Thyroid gland (tissue), 4 donors: ENCODE results near the gene TAF6L. TPM values are rescaled to one million over a fixed set of nuclear protein-coding genes. Genes with fewer than 3 reads are reported as not detected.

Experiments
- DNase-seq, 2 donors: peaks; one replicate each; pipeline ENCODE4 v3.0.0-alpha.2; 2019
- H3K27ac ChIP-seq, 3 donors: fragments of 200-600 bp; sonication (generic); 1 replicate in 2 of 3; 2 replicates in 1 of 3; pipeline ENCODE4 v1.5.1; 2016 to 2019; ENCODE audit warnings: mild to moderate bottlenecking in 1 of 3, moderate library complexity in 1 of 3
- H3K27me3 ChIP-seq: fragments of 200-600 bp; sonication (generic); one replicate; pipeline ENCODE4 v1.5.1; 2019
- H3K36me3 ChIP-seq, 2 donors: fragments of 200-600 bp; sonication (generic); one replicate each; pipeline ENCODE4 v1.5.1; 2016 to 2019
- H3K4me1 ChIP-seq, 2 donors: fragments of 200-600 bp; sonication (generic); one replicate each; pipeline ENCODE4 v1.5.1; 2017 to 2019
- H3K4me3 ChIP-seq, 3 donors: fragments of 200-600 bp; sonication (generic); replicated peaks in 1 of 3; 1 replicate in 2 of 3; 2 replicates in 1 of 3; pipeline ENCODE4 v1.5.1; 2016; ENCODE audit warnings: mild to moderate bottlenecking in 1 of 3
- H3K9me3 ChIP-seq: fragments of 200-600 bp; sonication (generic); one replicate; pipeline ENCODE4 v1.5.1; 2017
- CTCF ChIP-seq, 6 experiments: fragments of 200-600 bp in 3 of 6; fragments of 450-650 bp in 3 of 6; sonication (generic) in 3 of 6; IDR thresholded peaks; one replicate each; pipeline ENCODE4 v1.5.1; 2016 to 2019; ENCODE audit warnings: antibody characterized with exemption in 6 of 6, mild to moderate bottlenecking in 2 of 6, inconsistent platforms in 1 of 6, moderate library complexity in 1 of 6
- POLR2A ChIP-seq, 2 donors: fragments of 450-650 bp; IDR thresholded peaks; one replicate each; pipeline ENCODE4 v1.6.1; 2017; ENCODE audit warnings: antibody characterized with exemption in 2 of 2, mild to moderate bottlenecking in 2 of 2, moderate library complexity in 1 of 2
- WGBS, 2 donors: methylation state at CpG; one replicate each; pipeline ENCODE4 v1.1.5; 2017; 5-methylcytosine and 5-hydroxymethylcytosine counted together
- intact Hi-C: fragments of 100-400 bp; cut with DNase I; formaldehyde crosslinking; loops from one replicate; pipeline ENCODE4 v1.15.1; 2023
- microRNA-seq: library from miRNA; unstranded; fragments of <30 nt; microRNA quantifications from one replicate; pipeline ENCODE4, GENCODE V29; 2016
- small RNA-seq: library from RNA; depleted of rRNA; stranded (forward); fragments of <200 nt; gene quantifications from one replicate; pipeline ENCODE3, GENCODE V24; 2016
- total RNA-seq, 4 donors: library from RNA; depleted of rRNA; stranded (reverse); fragments of >200 nt; gene quantifications; one replicate each; pipeline ENCODE4 v1.2.3, GENCODE V29; 2016

TAF6L gene
- total RNA-seq, 4 donors from 2014 or later = 41.2 to 55.0 (median 45.5) TPM

- DNase-seq = no peak
- intact Hi-C loops = loop anchor here (10.0 kb wide), 1 partner anchor 46 kb away; the partner anchor contains the start of gene TMEM179B
- H3K36me3 ChIP-seq = peaks cover 18 to 28% of the 10 kb centered on the region in 2 donors
These were observed 59.8 kb downstream of the TAF6L start for GRCh38 chr11:62830904-62831519.

GRCh38 chr11:62831520-62832335, 60.5 kb downstream of the TAF6L start, which contains the start of gene STX5:
TSS of gene STX5 (minus strand) at chr11:62832051. CDS start at chr11:62831243, 808 bp downstream.
- no peaks in the 10 kb centered on the region for H3K9me3 ChIP-seq
- TF ChIP-seq CTCF (IDR thresholded peaks at IDR 0.05) (peak in 1 of 6 experiments; percentile 8), POLR2A (IDR thresholded peaks at IDR 0.05) (peak; percentile 55 to 92)
- peak within 1 kb of the TSS; percentile 87 to 94 (median 90) for H3K27ac ChIP-seq
- intact Hi-C loops = loop anchor here (10.0 kb wide), 1 partner anchor 47 kb away; the partner anchor contains the start of gene TMEM179B
- 1% methylated on average over 45 of the region's 65 CpGs; no CpG with 5 or more reads in 1 of the 2 donors for WGBS, 2 donors
- peaks cover 17 to 19% of the 10 kb centered on the region in 2 donors for H3K4me1 ChIP-seq
- peak within 1 kb of the TSS; percentile 62 to 96 (median 65) for H3K4me3 ChIP-seq
- no peaks in the 10 kb centered on the region for H3K27me3 ChIP-seq
- H3K36me3 ChIP-seq = peaks cover 11 to 21% of the 10 kb centered on the region in 2 donors
- peak; percentile 100 for DNase-seq

More at GRCh38 chr11:62830904-62831519, 59.8 kb downstream of the TAF6L start:
- Histone ChIP-seq H3K27me3 (no peaks in the 10 kb centered on the region), H3K27ac (peak overlapping the region; percentile 87 to 94 (median 90)), H3K9me3 (no peaks in the 10 kb centered on the region), H3K4me3 (peak overlapping the region; percentile 62 to 96 (median 65)), H3K4me1 (peaks cover 17 to 19% of the 10 kb centered on the region in 2 donors)
- TF ChIP-seq POLR2A (IDR thresholded peaks at IDR 0.05) (no peak), CTCF (IDR thresholded peaks at IDR 0.05) (no peak)
- WGBS, 2 donors = 1 to 2% methylated on average over 20 to 27 of the region's 33 CpGs

GRCh38 chr11:62832336-62833234, 61.4 kb downstream of the TAF6L start, which contains the start of gene TEX54:
TSS of gene TEX54 (minus strand) at chr11:62832841.
- WGBS, 2 donors = 14 to 32% methylated on average over 12 to 40 of the region's 40 CpGs
- no peak for TF ChIP-seq POLR2A (IDR thresholded peaks at IDR 0.05)
- TF ChIP-seq CTCF (IDR thresholded peaks at IDR 0.05) = no peak
- Histone ChIP-seq H3K9me3 (no peaks in the 10 kb centered on the region), H3K36me3 (peaks cover 4 to 12% of the 10 kb centered on the region in 2 donors), H3K4me3 (peak within 1 kb of the TSS; percentile 62 to 96 (median 65)), H3K4me1 (peaks cover 17 to 19% of the 10 kb centered on the region in 2 donors), H3K27ac (peak within 1 kb of the TSS; percentile 87 to 94 (median 90)), H3K27me3 (no peaks in the 10 kb centered on the region)
- peak; percentile 34 to 51 for DNase-seq
- intact Hi-C loops = loop anchor here (10.0 kb wide), 1 partner anchor 48 kb away; the partner anchor contains the start of gene TMEM179B

- WGBS, 2 donors = 88 to 93% methylated on average over 8 of the region's 8 CpGs
- no peak for TF ChIP-seq POLR2A (IDR thresholded peaks at IDR 0.05)
- H3K4me1 ChIP-seq = peaks cover 15 to 19% of the 10 kb centered on the region in 2 donors
These were observed 64.1 kb downstream of the TAF6L start for GRCh38 chr11:62835336-62835735.

More at GRCh38 chr11:62835336-62835735, 64.1 kb downstream of the TAF6L start:
- H3K4me3 ChIP-seq = no peak overlapping the region
- intact Hi-C loops = loop anchor here (10.0 kb wide), 1 partner anchor 51 kb away; the partner anchor contains the start of gene TMEM179B
- no peaks in the 10 kb centered on the region for H3K27me3 ChIP-seq
- DNase-seq = no peak
- H3K9me3 ChIP-seq = no peaks in the 10 kb centered on the region
- H3K36me3 ChIP-seq = peaks cover 0 to 4% of the 10 kb centered on the region in 2 donors
- H3K27ac ChIP-seq = no peak overlapping the region

Small RNAs within 50 kb of the gene (microRNA-seq; reads per million reads assigned to microRNA genes)
- 1.5 reads per million for gene MIR6514
- gene MIR6748 = not detected

Small RNAs within 50 kb of the gene (small RNA-seq; reads per million reads assigned to genes)
- 0.38 reads per million for gene MIR6514
- gene RNU6-118P = not detected

Other genes with a start within 250 kb of the TAF6L start
- 100 to 1,000 TPM; 227 to 400 (median 288) TPM for gene AHNAK, start 224.6 kb upstream of the TAF6L start, total RNA-seq
- 1,000 to 10,000 TPM; 1,334 to 1,814 (median 1,607) TPM for gene EEF1G, start 197.5 kb upstream of the TAF6L start, total RNA-seq
- 10 to 100 TPM; 13.7 to 20.0 (median 16.1) TPM for gene TUT1, start 179.9 kb upstream of the TAF6L start, total RNA-seq
- 10 to 100 TPM; 65.3 to 76.7 (median 70.7) TPM for gene MTA2, start 169.5 kb upstream of the TAF6L start, total RNA-seq
- 10 to 100 TPM; 28.3 to 58.0 (median 46.6) TPM for gene EML3, start 158.6 kb upstream of the TAF6L start, total RNA-seq
- gene ROM1, start 158.1 kb upstream of the TAF6L start, total RNA-seq = 1 to 10 TPM; 2.5 to 7.0 (median 5.2) TPM
- 10 to 100 TPM; 23.0 to 33.4 (median 25.1) TPM for gene B3GAT3, start 149.4 kb upstream of the TAF6L start, total RNA-seq
- 100 to 1,000 TPM; 158 to 297 (median 201) TPM for gene GANAB, start 124.8 kb upstream of the TAF6L start, total RNA-seq
- 10 to 100 TPM; 14.8 to 26.5 (median 23.5) TPM for gene INTS5, start 118.1 kb upstream of the TAF6L start, total RNA-seq
- gene C11orf98, start 106.2 kb upstream of the TAF6L start, total RNA-seq = 10 to 100 TPM; 24.1 to 34.5 (median 29.6) TPM
- gene CSKMT, start 106.1 kb upstream of the TAF6L start, total RNA-seq = 10 to 100 TPM in 1 of 4 donors, 1 to 10 TPM in 2, under 1 TPM in 1; 0.83 to 13.5 (median 5.7) TPM
- 10 to 100 TPM in 2 of 4 donors, 1 to 10 TPM in 2; 5.7 to 10.6 (median 8.1) TPM for gene UQCC3, start 99.7 kb upstream of the TAF6L start, total RNA-seq
- 10 to 100 TPM in 2 of 4 donors, 1 to 10 TPM in 2; 5.8 to 15.5 (median 9.3) TPM for gene LBHD1, start 99.1 kb upstream of the TAF6L start, total RNA-seq
- gene UBXN1, start 92.3 kb upstream of the TAF6L start, total RNA-seq = 100 to 1,000 TPM; 120 to 184 (median 149) TPM
- 10 to 100 TPM in 2 of 4 donors, 1 to 10 TPM in 2; 2.5 to 18.3 (median 9.0) TPM for gene LRRN4CL, start 81.9 kb upstream of the TAF6L start, total RNA-seq
- gene BSCL2, start 64.0 kb upstream of the TAF6L start, total RNA-seq = 100 to 1,000 TPM in 2 of 4 donors, 10 to 100 TPM in 2; 54.9 to 153 (median 89.4) TPM
- gene GNG3, start 63.7 kb upstream of the TAF6L start, total RNA-seq = not detected
- gene HNRNPUL2, start 43.9 kb upstream of the TAF6L start, total RNA-seq = 10 to 100 TPM; 16.4 to 30.8 (median 21.5) TPM
- 10 to 100 TPM; 21.3 to 29.3 (median 25.4) TPM for gene TTC9C, start 42.9 kb upstream of the TAF6L start, total RNA-seq
- 10 to 100 TPM; 10.1 to 17.1 (median 14.8) TPM for gene ZBTB3, start 17.2 kb upstream of the TAF6L start, total RNA-seq
- gene POLR2G, start 9.8 kb upstream of the TAF6L start, total RNA-seq = 10 to 100 TPM; 32.1 to 76.5 (median 50.6) TPM
- 100 to 1,000 TPM in 2 of 4 donors, 10 to 100 TPM in 2; 78.6 to 126 (median 92.4) TPM for gene TMEM179B, start 16.0 kb downstream of the TAF6L start, total RNA-seq
- gene TMEM223, start 20.6 kb downstream of the TAF6L start, total RNA-seq = 10 to 100 TPM in 3 of 4 donors, 1 to 10 TPM in 1; 9.1 to 46.5 (median 29.7) TPM
- 10 to 100 TPM; 56.8 to 83.7 (median 80.9) TPM for gene NXF1, start 34.0 kb downstream of the TAF6L start, total RNA-seq
- gene STX5, start 60.7 kb downstream of the TAF6L start, total RNA-seq = 10 to 100 TPM; 26.3 to 62.8 (median 56.7) TPM
- not detected for gene TEX54, start 61.4 kb downstream of the TAF6L start, total RNA-seq
- 10 to 100 TPM; 25.2 to 76.1 (median 33.6) TPM for gene WDR74, start 68.2 kb downstream of the TAF6L start, total RNA-seq
- gene SLC3A2, start 109.5 kb downstream of the TAF6L start, total RNA-seq = 100 to 1,000 TPM; 145 to 295 (median 159) TPM
- gene CHRM1, start 150.0 kb downstream of the TAF6L start, total RNA-seq = not detected
- gene SLC22A6, start 213.6 kb downstream of the TAF6L start, total RNA-seq = not detected
- not detected for gene SLC22A8, start 244.4 kb downstream of the TAF6L start, total RNA-seq